ENCODE measurements around the gene LIX1L.
"Not testable (repeated sequence)": the region's sequence is repeated elsewhere in the genome, so short reads cannot be mapped to it uniquely, and the experiment has no call there.

Gene LIX1L

GRCh38 chr1:145937436-145937835, 20.4 kb downstream of the LIX1L start:
- peaks cover 36% of the 10 kb centered on the region for H3K36me3 ChIP-seq (ENCODE audit: control insufficient read depth, insufficient read depth, low read length)
- no peak overlapping the region for H3K27ac ChIP-seq (ENCODE audit: insufficient read depth, low read length, poor library complexity, severe bottlenecking)
- H3K9me3 ChIP-seq (ENCODE audit: control insufficient read depth, low read length), result no peaks in the 10 kb centered on the region
- H3K4me1 ChIP-seq (ENCODE audit: control insufficient read depth, insufficient read depth, low read length, poor library complexity, severe bottlenecking), result peaks cover 6% of the 10 kb centered on the region
- DNase-seq, result no peak
- no peaks in the 10 kb centered on the region for H3K27me3 ChIP-seq (replicated peaks; ENCODE audit: control insufficient read depth, insufficient read depth, low read length, poor library complexity, severe bottlenecking)
- H3K4me3 ChIP-seq (ENCODE audit: insufficient read depth, low read depth, low read length, poor library complexity, severe bottlenecking), result no peak overlapping the region

GRCh38 chr1:145936247-145936646, 21.6 kb downstream of the LIX1L start:
- H3K9me3 ChIP-seq (ENCODE audit: control insufficient read depth, low read length), result no peaks in the 10 kb centered on the region
- H3K4me3 ChIP-seq (ENCODE audit: insufficient read depth, low read depth, low read length, poor library complexity, severe bottlenecking), result no peak overlapping the region
- no peaks in the 10 kb centered on the region for H3K27me3 ChIP-seq (replicated peaks; ENCODE audit: control insufficient read depth, insufficient read depth, low read length, poor library complexity, severe bottlenecking)
- H3K4me1 ChIP-seq (ENCODE audit: control insufficient read depth, insufficient read depth, low read length, poor library complexity, severe bottlenecking), result peaks cover 15% of the 10 kb centered on the region
- peaks cover 26% of the 10 kb centered on the region for H3K36me3 ChIP-seq (ENCODE audit: control insufficient read depth, insufficient read depth, low read length)
- no peak for DNase-seq
- H3K27ac ChIP-seq (ENCODE audit: insufficient read depth, low read length, poor library complexity, severe bottlenecking), result no peak overlapping the region

GRCh38 chr1:145935708-145936107, 22.1 kb downstream of the LIX1L start:
- no peaks in the 10 kb centered on the region for H3K27me3 ChIP-seq (replicated peaks; ENCODE audit: control insufficient read depth, insufficient read depth, low read length, poor library complexity, severe bottlenecking)
- peaks cover 15% of the 10 kb centered on the region for H3K4me1 ChIP-seq (ENCODE audit: control insufficient read depth, insufficient read depth, low read length, poor library complexity, severe bottlenecking)
- no peak overlapping the region for H3K4me3 ChIP-seq (ENCODE audit: insufficient read depth, low read depth, low read length, poor library complexity, severe bottlenecking)
- H3K27ac ChIP-seq (ENCODE audit: insufficient read depth, low read length, poor library complexity, severe bottlenecking), result no peak overlapping the region
- DNase-seq, result no peak
- no peaks in the 10 kb centered on the region for H3K9me3 ChIP-seq (ENCODE audit: control insufficient read depth, low read length)
- H3K36me3 ChIP-seq (ENCODE audit: control insufficient read depth, insufficient read depth, low read length), result peaks cover 26% of the 10 kb centered on the region

GRCh38 chr1:145932522-145933009, 25.3 kb downstream of the LIX1L start:
- Histone ChIP-seq H3K36me3 (ENCODE audit: control insufficient read depth, insufficient read depth, low read length) (peaks cover 26% of the 10 kb centered on the region), H3K27ac (ENCODE audit: insufficient read depth, low read length, poor library complexity, severe bottlenecking) (peak overlapping the region; percentile 49), H3K4me1 (ENCODE audit: control insufficient read depth, insufficient read depth, low read length, poor library complexity, severe bottlenecking) (peaks cover 15% of the 10 kb centered on the region)
- not testable (repeated sequence) for H3K9me3 ChIP-seq (ENCODE audit: control insufficient read depth, low read length); H3K27me3 ChIP-seq (replicated peaks; ENCODE audit: control insufficient read depth, insufficient read depth, low read length, poor library complexity, severe bottlenecking); H3K4me3 ChIP-seq (ENCODE audit: insufficient read depth, low read depth, low read length, poor library complexity, severe bottlenecking)
- DNase-seq, result peak in 2 of 3 donors; percentile 16 to 45

- no peaks in the 10 kb centered on the region for H3K27me3 ChIP-seq (replicated peaks; ENCODE audit: control insufficient read depth, insufficient read depth, low read length, poor library complexity, severe bottlenecking)
- H3K36me3 ChIP-seq (ENCODE audit: control insufficient read depth, insufficient read depth, low read length), result peaks cover 9% of the 10 kb centered on the region
- H3K4me1 ChIP-seq (ENCODE audit: control insufficient read depth, insufficient read depth, low read length, poor library complexity, severe bottlenecking), result peaks cover 20% of the 10 kb centered on the region
- no peak for DNase-seq
- peak overlapping the region; percentile 98 for H3K27ac ChIP-seq (ENCODE audit: insufficient read depth, low read length, poor library complexity, severe bottlenecking)
- H3K9me3 ChIP-seq (ENCODE audit: control insufficient read depth, low read length), result no peaks in the 10 kb centered on the region
- peak overlapping the region; percentile 79 for H3K4me3 ChIP-seq (ENCODE audit: insufficient read depth, low read depth, low read length, poor library complexity, severe bottlenecking)
Observed at GRCh38 chr1:145927916-145928643, 29.7 kb downstream of the LIX1L start.

- DNase-seq, result peak; percentile 90 to 93 (median 93)
- no peaks in the 10 kb centered on the region for H3K9me3 ChIP-seq (ENCODE audit: control insufficient read depth, low read length)
- no peaks in the 10 kb centered on the region for H3K27me3 ChIP-seq (replicated peaks; ENCODE audit: control insufficient read depth, insufficient read depth, low read length, poor library complexity, severe bottlenecking)
- peaks cover 10% of the 10 kb centered on the region for H3K36me3 ChIP-seq (ENCODE audit: control insufficient read depth, insufficient read depth, low read length)
- H3K4me3 ChIP-seq (ENCODE audit: insufficient read depth, low read depth, low read length, poor library complexity, severe bottlenecking), result peak within 1 kb of the TSS; percentile 79
- peaks cover 14% of the 10 kb centered on the region for H3K4me1 ChIP-seq (ENCODE audit: control insufficient read depth, insufficient read depth, low read length, poor library complexity, severe bottlenecking)
- peak within 1 kb of the TSS; percentile 98 for H3K27ac ChIP-seq (ENCODE audit: insufficient read depth, low read length, poor library complexity, severe bottlenecking)
Observed at GRCh38 chr1:145927063-145927886, 30.5 kb downstream of the LIX1L start, which contains the start of gene RBM8A. RBM8A (minus strand) TSS chr1:145927484; CDS start chr1:145927426, 58 bp downstream.

GRCh38 chr1:145926686-145927062, 31.1 kb downstream of the LIX1L start:
- Histone ChIP-seq H3K4me3 (ENCODE audit: insufficient read depth, low read depth, low read length, poor library complexity, severe bottlenecking) (peak overlapping the region; percentile 79), H3K9me3 (ENCODE audit: control insufficient read depth, low read length) (no peaks in the 10 kb centered on the region), H3K4me1 (ENCODE audit: control insufficient read depth, insufficient read depth, low read length, poor library complexity, severe bottlenecking) (peaks cover 8% of the 10 kb centered on the region), H3K36me3 (ENCODE audit: control insufficient read depth, insufficient read depth, low read length) (peaks cover 11% of the 10 kb centered on the region), H3K27me3 (replicated peaks; ENCODE audit: control insufficient read depth, insufficient read depth, low read length, poor library complexity, severe bottlenecking) (no peaks in the 10 kb centered on the region), H3K27ac (ENCODE audit: insufficient read depth, low read length, poor library complexity, severe bottlenecking) (peak overlapping the region; percentile 98)
- peak in 1 of 3 donors; percentile 7 for DNase-seq

GRCh38 chr1:145922266-145922665, 35.6 kb downstream of the LIX1L start:
- H3K9me3 ChIP-seq (ENCODE audit: control insufficient read depth, low read length), result no peaks in the 10 kb centered on the region
- no peak overlapping the region for H3K27ac ChIP-seq (ENCODE audit: insufficient read depth, low read length, poor library complexity, severe bottlenecking)
- peaks cover 28% of the 10 kb centered on the region for H3K4me1 ChIP-seq (ENCODE audit: control insufficient read depth, insufficient read depth, low read length, poor library complexity, severe bottlenecking)
- no peak overlapping the region for H3K4me3 ChIP-seq (ENCODE audit: insufficient read depth, low read depth, low read length, poor library complexity, severe bottlenecking)
- H3K27me3 ChIP-seq (replicated peaks; ENCODE audit: control insufficient read depth, insufficient read depth, low read length, poor library complexity, severe bottlenecking), result no peaks in the 10 kb centered on the region
- no peak for DNase-seq
- peaks cover 11% of the 10 kb centered on the region for H3K36me3 ChIP-seq (ENCODE audit: control insufficient read depth, insufficient read depth, low read length)

- H3K36me3 ChIP-seq (ENCODE audit: control insufficient read depth, insufficient read depth, low read length); H3K27me3 ChIP-seq (replicated peaks; ENCODE audit: control insufficient read depth, insufficient read depth, low read length, poor library complexity, severe bottlenecking); H3K27ac ChIP-seq (ENCODE audit: insufficient read depth, low read length, poor library complexity, severe bottlenecking); H3K9me3 ChIP-seq (ENCODE audit: control insufficient read depth, low read length); H3K4me3 ChIP-seq (ENCODE audit: insufficient read depth, low read depth, low read length, poor library complexity, severe bottlenecking); DNase-seq: not testable (repeated sequence)
- H3K4me1 ChIP-seq (ENCODE audit: control insufficient read depth, insufficient read depth, low read length, poor library complexity, severe bottlenecking), result peaks cover 22% of the 10 kb centered on the region
Observed at GRCh38 chr1:145920297-145920696, 37.5 kb downstream of the LIX1L start.

All from effector memory CD4-positive, alpha-beta T cell (primary cell).